ENCODE measurements around the gene TOX2. TPM values are rescaled to one million over a fixed set of nuclear protein-coding genes. Genes with fewer than 3 reads are reported as not detected.

TOX2 gene
- total and polyA plus RNA-seq, 2 of the 8 experiments (the other 6 are each of a cell fraction or from before 2014, with no cell fraction given) = 1.8 to 3.4 TPM

- Histone ChIP-seq H3K4me2 (ENCODE audit: insufficient read depth in 1 of 2, low read depth in 2 of 2, low read length in 2 of 2) (no peak overlapping the region), H3K79me1 (ENCODE audit: low read depth, low read length) (no peaks in the 10 kb centered on the region)
Observed at GRCh38 chr20:43995645-43996044, 81.0 kb downstream of the TOX2 start.

More at GRCh38 chr20:43995645-43996044, 81.0 kb downstream of the TOX2 start:
- DNase-seq (ENCODE audit: low read depth in 1 of 2, low spot score in 2 of 2) (no peak), FAIRE-seq (no peak)
- POLR2A ChIA-PET (ENCODE audit: partially characterized antibody) = no interaction called here
- Histone ChIP-seq H2BK5ac (ENCODE audit: low read depth, low read length) (no peak overlapping the region), H3K9me3 (ENCODE audit: insufficient read depth in 2 of 2, low read depth in 1 of 2, low read length in 1 of 2) (no peaks in the 10 kb centered on the region), H3K79me2 (ENCODE audit: control insufficient read depth in 1 of 2, insufficient read depth in 2 of 2, low read length in 2 of 2) (no peaks in the 10 kb centered on the region), H2BK15ac (ENCODE audit: low read length) (no peak overlapping the region), H3K23me2 (ENCODE audit: low read depth, low read length) (no peaks in the 10 kb centered on the region), H3K4me3 (ENCODE audit: extremely low read depth in 1 of 4, insufficient read depth in 2 of 4, low read depth in 3 of 4, low read length in 4 of 4) (no peak overlapping the region), H3K4ac (replicated peaks; ENCODE audit: insufficient read length, low read depth, low read length) (no peak overlapping the region), H2BK20ac (ENCODE audit: low read length) (no peak overlapping the region), H2AK5ac (ENCODE audit: low read depth, low read length) (no peak overlapping the region), H4K8ac (ENCODE audit: extremely low read depth, insufficient read depth, low read length) (no peak overlapping the region), H3K56ac (replicated peaks; ENCODE audit: insufficient read length, low read depth, low read length) (no peak overlapping the region), H3K14ac (ENCODE audit: insufficient read length) (no peak overlapping the region), H2AFZ (ENCODE audit: low read length) (no peak overlapping the region), H3K23ac (ENCODE audit: insufficient read length) (no peak overlapping the region), H4K20me1 (replicated peaks in 1 of 2; ENCODE audit: control insufficient read depth in 1 of 2, insufficient read depth in 2 of 2, low read length in 2 of 2) (no peaks in the 10 kb centered on the region), H3K36me3 (ENCODE audit: control insufficient read depth in 2 of 4, insufficient read depth in 4 of 4, low read length in 3 of 4) (no peaks in the 10 kb centered on the region), H3K4me1 (replicated peaks in 1 of 4; ENCODE audit: control insufficient read depth in 3 of 4, insufficient read depth in 4 of 4, low read length in 3 of 4) (no peaks in the 10 kb centered on the region), H3K9ac (replicated peaks in 1 of 4; ENCODE audit: extremely low read depth in 1 of 4, low read depth in 3 of 4, low read length in 3 of 4) (no peak overlapping the region), H2BK120ac (replicated peaks; ENCODE audit: low read depth, low read length) (no peak overlapping the region), H2BK12ac (ENCODE audit: low read depth, low read length) (no peak overlapping the region), H3K27me3 (replicated peaks in 1 of 4; ENCODE audit: control insufficient read depth in 3 of 4, extremely low read depth in 1 of 4, insufficient read depth in 3 of 4, low read length in 3 of 4) (no peaks in the 10 kb centered on the region), H4K91ac (replicated peaks; ENCODE audit: insufficient read length, low read length) (no peak overlapping the region), H3K27ac (ENCODE audit: low read depth, low read length) (no peak overlapping the region), H3K18ac (ENCODE audit: extremely low read depth, low read length) (no peak overlapping the region), H4K5ac (ENCODE audit: insufficient read length, low read depth, low read length) (no peak overlapping the region)
- no peak for TF ChIP-seq CBX8 (IDR thresholded peaks at IDR 0.05; ENCODE audit: borderline replicate concordance, low read depth, low read length)
- TF ChIP-seq TCF12 (IDR thresholded peaks at IDR 0.05; ENCODE audit: low read depth, low read length) = no peak
- TF ChIP-seq SAP30 (IDR thresholded peaks at IDR 0.05; ENCODE audit: insufficient read depth, insufficient replicate concordance, low read length) = no peak
- TF ChIP-seq CTBP2 (IDR thresholded peaks at IDR 0.05; ENCODE audit: borderline replicate concordance, insufficient read depth, insufficient read length, low read length) = no peak
- TF ChIP-seq FOSL1 (IDR thresholded peaks at IDR 0.05; ENCODE audit: insufficient read depth, low read depth, low read length) = no peak
- TF ChIP-seq, protein P1, sequence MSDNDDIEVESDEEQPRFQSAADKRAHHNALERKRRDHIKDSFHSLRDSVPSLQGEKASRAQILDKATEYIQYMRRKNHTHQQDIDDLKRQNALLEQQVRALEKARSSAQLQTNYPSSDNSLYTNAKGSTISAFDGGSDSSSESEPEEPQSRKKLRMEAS (IDR thresholded peaks at IDR 0.05) = no peak
- no peak for TF ChIP-seq PHF8 (conservative IDR thresholded peaks at IDR 0.05; ENCODE audit: low read depth, low read length)
- no peak for TF ChIP-seq CHD1 (IDR thresholded peaks at IDR 0.05; ENCODE audit: low read depth, low read length)
- TF ChIP-seq CTCF (IDR thresholded peaks at IDR 0.05; ENCODE audit: control extremely low read depth in 1 of 3, insufficient read depth in 1 of 3, low read depth in 1 of 3, low read length in 3 of 3) = no peak
- CTCF ChIA-PET (ENCODE audit: partially characterized antibody) = interaction anchor here (0.7 to 2.7 kb wide), 4 partner anchors 8 to 13 kb away, joined by 3 to 12 read pairs (median 6); no protein-coding TSS in a partner anchor

Measured in H1 (cell line).